Left forelimb (tissue), 1 donor: Measurements from ENCODE around the gene CMTR2.

Experiments used
- DNase-seq: peaks from one replicate; pipeline ENCODE4 v3.0.0-alpha.2; 2018; ENCODE audit warnings: low spot score

Gene CMTR2

GRCh38 chr16:71276589-71277334 lies 12.4 kb downstream of the CMTR2 start:
- no peak for DNase-seq

- no peak for DNase-seq
Observed at GRCh38 chr16:71273384-71273783, 15.8 kb downstream of the CMTR2 start.

GRCh38 chr16:71264299-71264698 lies 24.9 kb downstream of the CMTR2 start:
- no peak for DNase-seq

- no peak for DNase-seq
Observed at GRCh38 chr16:71263582-71263981, 25.6 kb downstream of the CMTR2 start.

GRCh38 chr16:71262391-71262790 lies 26.8 kb downstream of the CMTR2 start:
- no peak for DNase-seq

- no peak for DNase-seq
Observed at GRCh38 chr16:71260995-71261394, 28.2 kb downstream of the CMTR2 start.

- DNase-seq: no peak
Observed at GRCh38 chr16:71259086-71259485, 30.1 kb downstream of the CMTR2 start.

GRCh38 chr16:71258372-71258771 lies 30.8 kb downstream of the CMTR2 start:
- no peak for DNase-seq

- DNase-seq: no peak
Observed at GRCh38 chr16:71257768-71258167, 31.4 kb downstream of the CMTR2 start.

- DNase-seq: no peak
Observed at GRCh38 chr16:71255721-71256120, 33.5 kb downstream of the CMTR2 start.

GRCh38 chr16:71254832-71255525 lies 34.2 kb downstream of the CMTR2 start:
- no peak for DNase-seq

GRCh38 chr16:71250461-71251235 lies 38.6 kb downstream of the CMTR2 start:
- DNase-seq: no peak

GRCh38 chr16:71249399-71249798 lies 39.8 kb downstream of the CMTR2 start:
- no peak for DNase-seq

- DNase-seq: no peak
Observed at GRCh38 chr16:71247478-71247877, 41.7 kb downstream of the CMTR2 start.

- no peak for DNase-seq
Observed at GRCh38 chr16:71246309-71246708, 42.9 kb downstream of the CMTR2 start.

GRCh38 chr16:71244521-71244920 lies 44.7 kb downstream of the CMTR2 start:
- no peak for DNase-seq

GRCh38 chr16:71242601-71243000 lies 46.6 kb downstream of the CMTR2 start:
- no peak for DNase-seq

- no peak for DNase-seq
Observed at GRCh38 chr16:71242036-71242435, 47.2 kb downstream of the CMTR2 start.
